GM23338 (cell line): ENCODE measurements around the gene SVBP. TPM values are rescaled to one million over a fixed set of nuclear protein-coding genes. Genes with fewer than 3 reads are reported as not detected.
A peak's percentile ranks its signal among the peaks of the same experiment; 100 is the strongest.

Experiments used
- ATAC-seq: fragments of 200-7000 bp; cut with Tn5 transposase; 3 replicates; pipeline ENCODE4 v1.9.1; 2020
- DNase-seq: peaks from one replicate; pipeline ENCODE4 v3.0.0-alpha.2; 2015; ENCODE audit warnings: low spot score
- H2AFZ ChIP-seq: fragments of 200-600 bp; sonication (generic); 2 replicates; pipeline ENCODE4 v1.8.0; 2016; ENCODE audit warnings: antibody characterized with exemption, mild to moderate bottlenecking, moderate library complexity
- H3F3A ChIP-seq: fragments of 200-600 bp; sonication (generic); replicated peaks from 2 replicates; pipeline ENCODE4 v1.8.0; 2017; ENCODE audit warnings: antibody characterized with exemption, mixed run types, low read depth
- H3K27ac ChIP-seq: fragments of 200-600 bp; sonication (generic); 2 replicates; pipeline ENCODE4 v1.6.1; 2016; ENCODE audit warnings: low read depth
- H3K27me3 ChIP-seq: fragments of 200-600 bp; sonication (generic); 2 replicates; pipeline ENCODE4 v1.8.0; 2016; ENCODE audit warnings: mild to moderate bottlenecking, mixed run types, moderate library complexity; ENCODE audit not compliant: insufficient read depth
- H3K36me3 ChIP-seq: fragments of 200-600 bp; sonication (generic); 2 replicates; pipeline ENCODE4 v1.8.0; 2016; ENCODE audit warnings: mild to moderate bottlenecking; ENCODE audit not compliant: insufficient read depth
- H3K4me1 ChIP-seq: fragments of 200-600 bp; sonication (generic); 2 replicates; pipeline ENCODE4 v1.8.0; 2016; ENCODE audit warnings: mild to moderate bottlenecking, moderate library complexity; ENCODE audit not compliant: insufficient read depth
- H3K4me2 ChIP-seq: fragments of 200-600 bp; sonication (generic); 2 replicates; pipeline ENCODE4 v1.7.1; 2017; ENCODE audit warnings: mixed run types
- H3K4me3 ChIP-seq: fragments of 200-600 bp; sonication (generic); 2 replicates; pipeline ENCODE4 v1.6.1; 2016; ENCODE audit warnings: mixed run types
- H3K79me2 ChIP-seq: fragments of 200-600 bp; sonication (generic); replicated peaks from 2 replicates; pipeline ENCODE4 v1.8.0; 2017; ENCODE audit warnings: mild to moderate bottlenecking; ENCODE audit not compliant: insufficient read depth
- H3K9me2 ChIP-seq: fragments of 200-600 bp; sonication (generic); 2 replicates; pipeline ENCODE4 v1.8.0; 2017; ENCODE audit not compliant: insufficient read depth
- H4K20me1 ChIP-seq: fragments of 200-600 bp; sonication (generic); replicated peaks from 2 replicates; pipeline ENCODE4 v1.8.0; 2017; ENCODE audit warnings: mild to moderate bottlenecking; ENCODE audit not compliant: insufficient read depth
- H3K27ac Mint-ChIP-seq: 2 replicates; pipeline ENCODE4 v1.8.0; 2020; ENCODE audit warnings: inconsistent platforms, mild to moderate bottlenecking, moderate library complexity, mixed read lengths
- H3K27me3 Mint-ChIP-seq: 3 replicates; pipeline ENCODE4 v1.8.0; 2022; ENCODE audit warnings: low read depth, mild to moderate bottlenecking, moderate library complexity, mixed read lengths, inconsistent platforms; ENCODE audit not compliant: insufficient read depth, poor library complexity
- H3K36me3 Mint-ChIP-seq: 3 replicates; pipeline ENCODE4 v1.8.0; 2021; ENCODE audit warnings: low read depth, mild to moderate bottlenecking, inconsistent platforms, moderate library complexity, mixed read lengths
- H3K4me1 Mint-ChIP-seq: 3 replicates; pipeline ENCODE4 v1.8.0; 2020; ENCODE audit warnings: mild to moderate bottlenecking, inconsistent platforms, mixed read lengths
- H3K4me3 Mint-ChIP-seq: 3 replicates; pipeline ENCODE4 v1.8.0; 2021; ENCODE audit warnings: moderate library complexity, mild to moderate bottlenecking, inconsistent platforms, mixed read lengths
- H3K9me3 Mint-ChIP-seq: 3 replicates; pipeline ENCODE4 v1.8.0; 2020; ENCODE audit warnings: moderate library complexity, mild to moderate bottlenecking, inconsistent platforms, mixed read lengths
- CREB1 ChIP-seq: fragments of 250-450 bp; sonication (Bioruptor Pico); IDR thresholded peaks from 2 replicates; pipeline ENCODE4 v1.5.0; 2020; ENCODE audit warnings: low read depth, mild to moderate bottlenecking, moderate library complexity
- CTCF ChIP-seq, 2 experiments: fragments of 200-600 bp in 1 of 2; sonication (generic) in 1 of 2; conservative IDR thresholded peaks; 2 replicates each; pipeline versions ENCODE4 v1.5.1 to v1.6.1; 2016 to 2017; ENCODE audit warnings: antibody characterized with exemption in 2 of 2, low read depth in 2 of 2, mild to moderate bottlenecking in 2 of 2, moderate library complexity in 1 of 2
- EZH2 ChIP-seq: fragments of 200-600 bp; sonication (generic); IDR thresholded peaks from one replicate; pipeline ENCODE4 v1.8.0; 2017; ENCODE audit warnings: antibody characterized with exemption, mild to moderate bottlenecking, low read depth; ENCODE audit not compliant: unreplicated experiment
- EZH2phosphoT487 ChIP-seq: fragments of 200-600 bp; sonication (generic); IDR thresholded peaks from one replicate; pipeline ENCODE4 v1.8.1; 2018; ENCODE audit warnings: antibody characterized with exemption; ENCODE audit not compliant: unreplicated experiment
- JUNB ChIP-seq: IDR thresholded peaks from one replicate; pipeline ENCODE4 v1.6.1; 2016; ENCODE audit warnings: antibody characterized with exemption; ENCODE audit not compliant: unreplicated experiment
- NANOG ChIP-seq: IDR thresholded peaks from 2 replicates; pipeline ENCODE4 v1.6.1; 2016; ENCODE audit warnings: antibody characterized with exemption, borderline replicate concordance
- POLR2AphosphoS5 ChIP-seq: IDR thresholded peaks from 2 replicates; pipeline ENCODE4 v1.6.1; 2016; ENCODE audit warnings: antibody characterized with exemption, low read depth
- STAT1 ChIP-seq: IDR thresholded peaks from one replicate; pipeline ENCODE4 v1.6.1; 2016; ENCODE audit warnings: antibody characterized with exemption; ENCODE audit not compliant: unreplicated experiment
- ZNF114 ChIP-seq: fragments of 250-450 bp; sonication (Bioruptor Pico); IDR thresholded peaks from 2 replicates; pipeline ENCODE4 v1.5.0; 2020; ENCODE audit warnings: mild to moderate bottlenecking, moderate library complexity
- ZNF331 ChIP-seq: fragments of 250-450 bp; sonication (Bioruptor Pico); IDR thresholded peaks from 2 replicates; pipeline ENCODE4 v1.5.0; 2020; ENCODE audit warnings: low read depth, mild to moderate bottlenecking, moderate library complexity
- ZNF462 ChIP-seq: fragments of 250-450 bp; sonication (Bioruptor Pico); IDR thresholded peaks from 2 replicates; pipeline ENCODE4 v1.5.0; 2020; ENCODE audit warnings: mild to moderate bottlenecking, moderate library complexity
- polyA plus RNA-seq: library from polyadenylated mRNA; unstranded; fragments of >200 nt; fragmentation: Nextera tagmentation; extraction: Ambion mirVana; gene quantifications from 2 replicates; pipeline ENCODE4 v1.2.1, GENCODE V29; 2016
- total RNA-seq: library from RNA; depleted of rRNA; stranded (reverse); fragments of >200 nt; shearing (Covaris generic); gene quantifications from 2 replicates; pipeline ENCODE4 v1.2.3, GENCODE V29; 2014
- TF ChIP-seq, protein P1 (sequence below): IDR thresholded peaks from one replicate; pipeline ENCODE4 v1.6.1; 2018; ENCODE audit warnings: antibody characterized with exemption; ENCODE audit not compliant: unreplicated experiment
- TF ChIP-seq, protein P2 (sequence below): IDR thresholded peaks from 2 replicates; pipeline ENCODE4 v1.6.1; 2016; ENCODE audit warnings: antibody characterized with exemption

Gene SVBP
- total and polyA plus RNA-seq, 2 experiments from 2014 or later = 22.1 to 82.1 TPM

- Histone ChIP-seq H3K36me3 (no peaks in the 10 kb centered on the region; the same call in 1 of the 2 replicates), H3K27me3 (no peaks in the 10 kb centered on the region), H3K9me2 (no peaks in the 10 kb centered on the region), H4K20me1 (no peaks in the 10 kb centered on the region), H3K4me2 (peak overlapping the region; percentile 71), H3K79me2 (no peaks in the 10 kb centered on the region; the same call in 1 of the 2 replicates), H3F3A (peaks cover 6% of the 10 kb centered on the region), H2AFZ (peak overlapping the region; percentile 95), H3K4me3 (peak overlapping the region; percentile 84), H3K27ac (peak overlapping the region; percentile 88), H3K4me1 (peaks cover 17% of the 10 kb centered on the region)
- H3K4me3 Mint-ChIP-seq = peak overlapping the region; percentile 83
- DNase-seq = no peak
- H3K36me3 Mint-ChIP-seq = peaks cover 4% of the 10 kb centered on the region; the same call in 2 of the 3 replicates
- no peaks in the 10 kb centered on the region for H3K9me3 Mint-ChIP-seq
- TF ChIP-seq CTCF (conservative IDR thresholded peaks at IDR 0.05; ENCODE audit: low read depth in 2 of 2) (no peak), EZH2phosphoT487 (no peak), CREB1 (no peak), STAT1 (no peak), ZNF462 (CRISPR knock-in tag) (no peak), JUNB (no peak), EZH2 (no peak), ZNF114 (CRISPR knock-in tag) (no peak), POLR2AphosphoS5 (no peak), ZNF331 (CRISPR knock-in tag) (no peak), NANOG (no peak)
- TF ChIP-seq, protein P1, sequence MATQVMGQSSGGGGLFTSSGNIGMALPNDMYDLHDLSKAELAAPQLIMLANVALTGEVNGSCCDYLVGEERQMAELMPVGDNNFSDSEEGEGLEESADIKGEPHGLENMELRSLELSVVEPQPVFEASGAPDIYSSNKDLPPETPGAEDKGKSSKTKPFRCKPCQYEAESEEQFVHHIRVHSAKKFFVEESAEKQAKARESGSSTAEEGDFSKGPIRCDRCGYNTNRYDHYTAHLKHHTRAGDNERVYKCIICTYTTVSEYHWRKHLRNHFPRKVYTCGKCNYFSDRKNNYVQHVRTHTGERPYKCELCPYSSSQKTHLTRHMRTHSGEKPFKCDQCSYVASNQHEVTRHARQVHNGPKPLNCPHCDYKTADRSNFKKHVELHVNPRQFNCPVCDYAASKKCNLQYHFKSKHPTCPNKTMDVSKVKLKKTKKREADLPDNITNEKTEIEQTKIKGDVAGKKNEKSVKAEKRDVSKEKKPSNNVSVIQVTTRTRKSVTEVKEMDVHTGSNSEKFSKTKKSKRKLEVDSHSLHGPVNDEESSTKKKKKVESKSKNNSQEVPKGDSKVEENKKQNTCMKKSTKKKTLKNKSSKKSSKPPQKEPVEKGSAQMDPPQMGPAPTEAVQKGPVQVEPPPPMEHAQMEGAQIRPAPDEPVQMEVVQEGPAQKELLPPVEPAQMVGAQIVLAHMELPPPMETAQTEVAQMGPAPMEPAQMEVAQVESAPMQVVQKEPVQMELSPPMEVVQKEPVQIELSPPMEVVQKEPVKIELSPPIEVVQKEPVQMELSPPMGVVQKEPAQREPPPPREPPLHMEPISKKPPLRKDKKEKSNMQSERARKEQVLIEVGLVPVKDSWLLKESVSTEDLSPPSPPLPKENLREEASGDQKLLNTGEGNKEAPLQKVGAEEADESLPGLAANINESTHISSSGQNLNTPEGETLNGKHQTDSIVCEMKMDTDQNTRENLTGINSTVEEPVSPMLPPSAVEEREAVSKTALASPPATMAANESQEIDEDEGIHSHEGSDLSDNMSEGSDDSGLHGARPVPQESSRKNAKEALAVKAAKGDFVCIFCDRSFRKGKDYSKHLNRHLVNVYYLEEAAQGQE = no peak
- TF ChIP-seq, protein P2, sequence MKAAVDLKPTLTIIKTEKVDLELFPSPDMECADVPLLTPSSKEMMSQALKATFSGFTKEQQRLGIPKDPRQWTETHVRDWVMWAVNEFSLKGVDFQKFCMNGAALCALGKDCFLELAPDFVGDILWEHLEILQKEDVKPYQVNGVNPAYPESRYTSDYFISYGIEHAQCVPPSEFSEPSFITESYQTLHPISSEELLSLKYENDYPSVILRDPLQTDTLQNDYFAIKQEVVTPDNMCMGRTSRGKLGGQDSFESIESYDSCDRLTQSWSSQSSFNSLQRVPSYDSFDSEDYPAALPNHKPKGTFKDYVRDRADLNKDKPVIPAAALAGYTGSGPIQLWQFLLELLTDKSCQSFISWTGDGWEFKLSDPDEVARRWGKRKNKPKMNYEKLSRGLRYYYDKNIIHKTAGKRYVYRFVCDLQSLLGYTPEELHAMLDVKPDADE = no peak
- peaks cover 14% of the 10 kb centered on the region for H3K4me1 Mint-ChIP-seq
- H3K27me3 Mint-ChIP-seq = no peaks in the 10 kb centered on the region
- H3K27ac Mint-ChIP-seq = peak overlapping the region; percentile 85
- peak; percentile 50 for ATAC-seq
These were observed 1.1 kb downstream of the SVBP start for GRCh38 chr1:42815941-42816584.
